WTC11 (cell line): Measurements from ENCODE around the gene TSC22D2. TPM values are rescaled to one million over a fixed set of nuclear protein-coding genes. Genes with fewer than 3 reads are reported as not detected.

Source experiments
- ATAC-seq: fragments of 200-7000 bp; cut with Tn5 transposase; 2 replicates; pipeline ENCODE4 v1.10.0; 2021; ENCODE audit warnings: mild to moderate bottlenecking, moderate library complexity
- CTCF ChIA-PET: fragments of 300-600 bp; sonication (Branson Sonifier 250); formaldehyde crosslinking; loops from one replicate; lab custom pipeline; 2021; ENCODE audit warnings: antibody characterized with exemption; lab: Charles Lee
- POLR2A ChIA-PET: fragments of 350-600 bp; sonication (Branson Sonifier 250); formaldehyde crosslinking; loops from one replicate; lab custom pipeline; 2021; ENCODE audit warnings: antibody characterized with exemption; lab: Charles Lee
- DNase-seq: peaks from one replicate; pipeline ENCODE4 v3.0.0; 2021; ENCODE audit warnings: low spot score
- H3K27ac Mint-ChIP-seq: 2 replicates; pipeline ENCODE4 v1.8.0; 2021; ENCODE audit warnings: mixed read lengths
- H3K27me3 Mint-ChIP-seq: 2 replicates; pipeline ENCODE4 v1.8.0; 2021; ENCODE audit warnings: low read depth, mild to moderate bottlenecking, moderate library complexity, mixed read lengths
- H3K36me3 Mint-ChIP-seq: 2 replicates; pipeline ENCODE4 v1.8.0; 2021; ENCODE audit warnings: mixed read lengths
- H3K4me1 Mint-ChIP-seq: 2 replicates; pipeline ENCODE4 v1.8.0; 2022; ENCODE audit warnings: mixed read lengths
- H3K4me3 Mint-ChIP-seq: 2 replicates; pipeline ENCODE4 v1.8.0; 2021; ENCODE audit warnings: mild to moderate bottlenecking, moderate library complexity, mixed read lengths
- H3K9me3 Mint-ChIP-seq: 2 replicates; pipeline ENCODE4 v1.8.0; 2021; ENCODE audit warnings: mixed read lengths
- ETV6 ChIP-seq: sonication (generic); formaldehyde crosslinking; IDR thresholded peaks from 2 replicates; pipeline ENCODE4 v1.8.1; 2022; ENCODE audit warnings: mild to moderate bottlenecking, missing genetic modification reagents
- GRHL2 ChIP-seq: fragments of 250-450 bp; sonication (Bioruptor Pico); IDR thresholded peaks from 2 replicates; pipeline ENCODE4 v1.8.0; 2022; ENCODE audit warnings: mild to moderate bottlenecking, moderate library complexity; ENCODE audit not compliant: insufficient replicate concordance, severe bottlenecking
- GTF2I ChIP-seq: fragments of 250-450 bp; sonication (Bioruptor Pico); conservative IDR thresholded peaks from 2 replicates; pipeline ENCODE4 v1.4.0; 2021; ENCODE audit warnings: mild to moderate bottlenecking
- HMGA2 ChIP-seq: fragments of 250-450 bp; sonication (Bioruptor Pico); IDR thresholded peaks from 2 replicates; pipeline ENCODE4 v1.4.0; 2021; ENCODE audit warnings: mild to moderate bottlenecking, moderate library complexity
- IRF2 ChIP-seq: sonication (generic); formaldehyde crosslinking; IDR thresholded peaks from 2 replicates; pipeline ENCODE4 v1.8.0; 2022; ENCODE audit warnings: low read depth, missing genetic modification reagents, borderline replicate concordance
- JAZF1 ChIP-seq: fragments of 250-450 bp; sonication (Bioruptor Pico); IDR thresholded peaks from 2 replicates; pipeline ENCODE4 v1.9.0; 2021; ENCODE audit warnings: moderate library complexity, mild to moderate bottlenecking, inconsistent platforms
- MXD4 ChIP-seq: fragments of 250-450 bp; sonication (Bioruptor Pico); IDR thresholded peaks from 2 replicates; pipeline ENCODE4 v1.8.0; 2021; ENCODE audit warnings: mild to moderate bottlenecking, moderate library complexity, borderline replicate concordance
- RORB ChIP-seq: fragments of 250-450 bp; sonication (Bioruptor Pico); IDR thresholded peaks from 2 replicates; pipeline ENCODE4 v1.9.0; 2021; ENCODE audit warnings: mild to moderate bottlenecking
- SMAD4 ChIP-seq: sonication (generic); formaldehyde crosslinking; IDR thresholded peaks from 2 replicates; pipeline ENCODE4 v1.8.0; 2022; ENCODE audit warnings: mild to moderate bottlenecking, missing genetic modification reagents
- TEAD1 ChIP-seq: sonication (generic); formaldehyde crosslinking; IDR thresholded peaks from 2 replicates; pipeline ENCODE4 v1.8.0; 2022; ENCODE audit warnings: mild to moderate bottlenecking, missing genetic modification reagents
- ZNF396 ChIP-seq: fragments of 250-450 bp; sonication (Bioruptor Pico); IDR thresholded peaks from 2 replicates; pipeline ENCODE4 v1.8.0; 2021; ENCODE audit warnings: mild to moderate bottlenecking, moderate library complexity, borderline replicate concordance
- ZNF423 ChIP-seq: fragments of 250-450 bp; sonication (Bioruptor Pico); IDR thresholded peaks from 2 replicates; pipeline ENCODE4 v2.1.2; 2022; ENCODE audit warnings: mild to moderate bottlenecking, moderate library complexity
- total RNA-seq: library from RNA; stranded (reverse); gene quantifications from 3 replicates; pipeline ENCODE4 v1.2.3, GENCODE V29; 2021
- TF ChIP-seq, protein P1 (sequence below): sonication (generic); formaldehyde crosslinking; IDR thresholded peaks from 2 replicates; pipeline ENCODE4 v1.8.1; 2023; ENCODE audit warnings: mild to moderate bottlenecking, missing genetic modification reagents
- TF ChIP-seq, protein P2 (sequence below): sonication (generic); formaldehyde crosslinking; IDR thresholded peaks from 2 replicates; pipeline ENCODE4 v1.8.0; 2023; ENCODE audit warnings: missing genetic modification reagents
- TF ChIP-seq, protein P3 (sequence below): sonication (generic); formaldehyde crosslinking; IDR thresholded peaks from 2 replicates; pipeline ENCODE4 v1.8.1; 2023; ENCODE audit warnings: mild to moderate bottlenecking, moderate library complexity, missing genetic modification reagents
- TF ChIP-seq, protein P4 (sequence below): sonication (generic); formaldehyde crosslinking; IDR thresholded peaks from 2 replicates; pipeline ENCODE4 v1.8.1; 2023; ENCODE audit warnings: mild to moderate bottlenecking, missing genetic modification reagents
- TF ChIP-seq, protein P5 (sequence below): sonication (generic); formaldehyde crosslinking; IDR thresholded peaks from 2 replicates; pipeline ENCODE4 v1.8.1; 2022; ENCODE audit warnings: mild to moderate bottlenecking, missing genetic modification reagents, moderate library complexity, borderline replicate concordance
- TF ChIP-seq, protein P6 (sequence below): sonication (generic); formaldehyde crosslinking; IDR thresholded peaks from 2 replicates; pipeline ENCODE4 v1.8.0; 2022; ENCODE audit warnings: missing genetic modification reagents
- TF ChIP-seq, protein P7 (sequence below): sonication (generic); formaldehyde crosslinking; IDR thresholded peaks from 2 replicates; pipeline ENCODE4 v1.8.1; 2023; ENCODE audit warnings: mild to moderate bottlenecking, missing genetic modification reagents, moderate library complexity

Gene TSC22D2
- total RNA-seq, 1 experiment from 2014 or later = 24.0 TPM

GRCh38 chr3:150449169-150449721 lies 41.1 kb downstream of the TSC22D2 start:
- H3K9me3 Mint-ChIP-seq = no peaks in the 10 kb centered on the region
- no peaks in the 10 kb centered on the region for H3K27me3 Mint-ChIP-seq
- no peaks in the 10 kb centered on the region for H3K36me3 Mint-ChIP-seq
- ChIA-PET CTCF (interaction anchor here (0.7 kb wide), 1 partner anchor 46 kb away, joined by 3 read pairs; no protein-coding TSS in a partner anchor), POLR2A (no interaction called here)
- H3K27ac Mint-ChIP-seq = no peak overlapping the region
- TF ChIP-seq GTF2I (CRISPR knock-in tag) (no peak), TEAD1 (no peak), JAZF1 (CRISPR knock-in tag) (no peak), GRHL2 (CRISPR knock-in tag) (no peak), SMAD4 (CRISPR knock-in tag) (no peak), ZNF423 (no peak), ZNF396 (CRISPR knock-in tag) (no peak), IRF2 (CRISPR knock-in tag) (no peak), HMGA2 (CRISPR knock-in tag) (no peak), RORB (CRISPR knock-in tag) (no peak), ETV6 (CRISPR knock-in tag) (no peak), MXD4 (no peak)
- TF ChIP-seq, protein P1, sequence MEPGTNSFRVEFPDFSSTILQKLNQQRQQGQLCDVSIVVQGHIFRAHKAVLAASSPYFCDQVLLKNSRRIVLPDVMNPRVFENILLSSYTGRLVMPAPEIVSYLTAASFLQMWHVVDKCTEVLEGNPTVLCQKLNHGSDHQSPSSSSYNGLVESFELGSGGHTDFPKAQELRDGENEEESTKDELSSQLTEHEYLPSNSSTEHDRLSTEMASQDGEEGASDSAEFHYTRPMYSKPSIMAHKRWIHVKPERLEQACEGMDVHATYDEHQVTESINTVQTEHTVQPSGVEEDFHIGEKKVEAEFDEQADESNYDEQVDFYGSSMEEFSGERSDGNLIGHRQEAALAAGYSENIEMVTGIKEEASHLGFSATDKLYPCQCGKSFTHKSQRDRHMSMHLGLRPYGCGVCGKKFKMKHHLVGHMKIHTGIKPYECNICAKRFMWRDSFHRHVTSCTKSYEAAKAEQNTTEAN (CRISPR knock-in tag) = no peak
- TF ChIP-seq, protein P2, sequence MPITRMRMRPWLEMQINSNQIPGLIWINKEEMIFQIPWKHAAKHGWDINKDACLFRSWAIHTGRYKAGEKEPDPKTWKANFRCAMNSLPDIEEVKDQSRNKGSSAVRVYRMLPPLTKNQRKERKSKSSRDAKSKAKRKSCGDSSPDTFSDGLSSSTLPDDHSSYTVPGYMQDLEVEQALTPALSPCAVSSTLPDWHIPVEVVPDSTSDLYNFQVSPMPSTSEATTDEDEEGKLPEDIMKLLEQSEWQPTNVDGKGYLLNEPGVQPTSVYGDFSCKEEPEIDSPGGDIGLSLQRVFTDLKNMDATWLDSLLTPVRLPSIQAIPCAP (CRISPR knock-in tag) = no peak
- TF ChIP-seq, protein P3, sequence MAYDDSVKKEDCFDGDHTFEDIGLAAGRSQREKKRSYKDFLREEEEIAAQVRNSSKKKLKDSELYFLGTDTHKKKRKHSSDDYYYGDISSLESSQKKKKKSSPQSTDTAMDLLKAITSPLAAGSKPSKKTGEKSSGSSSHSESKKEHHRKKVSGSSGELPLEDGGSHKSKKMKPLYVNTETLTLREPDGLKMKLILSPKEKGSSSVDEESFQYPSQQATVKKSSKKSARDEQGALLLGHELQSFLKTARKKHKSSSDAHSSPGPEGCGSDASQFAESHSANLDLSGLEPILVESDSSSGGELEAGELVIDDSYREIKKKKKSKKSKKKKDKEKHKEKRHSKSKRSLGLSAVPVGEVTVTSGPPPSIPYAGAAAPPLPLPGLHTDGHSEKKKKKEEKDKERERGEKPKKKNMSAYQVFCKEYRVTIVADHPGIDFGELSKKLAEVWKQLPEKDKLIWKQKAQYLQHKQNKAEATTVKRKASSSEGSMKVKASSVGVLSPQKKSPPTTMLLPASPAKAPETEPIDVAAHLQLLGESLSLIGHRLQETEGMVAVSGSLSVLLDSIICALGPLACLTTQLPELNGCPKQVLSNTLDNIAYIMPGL (CRISPR knock-in tag) = no peak
- TF ChIP-seq, protein P4, sequence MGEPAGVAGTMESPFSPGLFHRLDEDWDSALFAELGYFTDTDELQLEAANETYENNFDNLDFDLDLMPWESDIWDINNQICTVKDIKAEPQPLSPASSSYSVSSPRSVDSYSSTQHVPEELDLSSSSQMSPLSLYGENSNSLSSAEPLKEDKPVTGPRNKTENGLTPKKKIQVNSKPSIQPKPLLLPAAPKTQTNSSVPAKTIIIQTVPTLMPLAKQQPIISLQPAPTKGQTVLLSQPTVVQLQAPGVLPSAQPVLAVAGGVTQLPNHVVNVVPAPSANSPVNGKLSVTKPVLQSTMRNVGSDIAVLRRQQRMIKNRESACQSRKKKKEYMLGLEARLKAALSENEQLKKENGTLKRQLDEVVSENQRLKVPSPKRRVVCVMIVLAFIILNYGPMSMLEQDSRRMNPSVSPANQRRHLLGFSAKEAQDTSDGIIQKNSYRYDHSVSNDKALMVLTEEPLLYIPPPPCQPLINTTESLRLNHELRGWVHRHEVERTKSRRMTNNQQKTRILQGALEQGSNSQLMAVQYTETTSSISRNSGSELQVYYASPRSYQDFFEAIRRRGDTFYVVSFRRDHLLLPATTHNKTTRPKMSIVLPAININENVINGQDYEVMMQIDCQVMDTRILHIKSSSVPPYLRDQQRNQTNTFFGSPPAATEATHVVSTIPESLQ (CRISPR knock-in tag) = no peak
- TF ChIP-seq, protein P5, sequence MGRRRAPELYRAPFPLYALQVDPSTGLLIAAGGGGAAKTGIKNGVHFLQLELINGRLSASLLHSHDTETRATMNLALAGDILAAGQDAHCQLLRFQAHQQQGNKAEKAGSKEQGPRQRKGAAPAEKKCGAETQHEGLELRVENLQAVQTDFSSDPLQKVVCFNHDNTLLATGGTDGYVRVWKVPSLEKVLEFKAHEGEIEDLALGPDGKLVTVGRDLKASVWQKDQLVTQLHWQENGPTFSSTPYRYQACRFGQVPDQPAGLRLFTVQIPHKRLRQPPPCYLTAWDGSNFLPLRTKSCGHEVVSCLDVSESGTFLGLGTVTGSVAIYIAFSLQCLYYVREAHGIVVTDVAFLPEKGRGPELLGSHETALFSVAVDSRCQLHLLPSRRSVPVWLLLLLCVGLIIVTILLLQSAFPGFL (CRISPR knock-in tag) = no peak
- TF ChIP-seq, protein P6, sequence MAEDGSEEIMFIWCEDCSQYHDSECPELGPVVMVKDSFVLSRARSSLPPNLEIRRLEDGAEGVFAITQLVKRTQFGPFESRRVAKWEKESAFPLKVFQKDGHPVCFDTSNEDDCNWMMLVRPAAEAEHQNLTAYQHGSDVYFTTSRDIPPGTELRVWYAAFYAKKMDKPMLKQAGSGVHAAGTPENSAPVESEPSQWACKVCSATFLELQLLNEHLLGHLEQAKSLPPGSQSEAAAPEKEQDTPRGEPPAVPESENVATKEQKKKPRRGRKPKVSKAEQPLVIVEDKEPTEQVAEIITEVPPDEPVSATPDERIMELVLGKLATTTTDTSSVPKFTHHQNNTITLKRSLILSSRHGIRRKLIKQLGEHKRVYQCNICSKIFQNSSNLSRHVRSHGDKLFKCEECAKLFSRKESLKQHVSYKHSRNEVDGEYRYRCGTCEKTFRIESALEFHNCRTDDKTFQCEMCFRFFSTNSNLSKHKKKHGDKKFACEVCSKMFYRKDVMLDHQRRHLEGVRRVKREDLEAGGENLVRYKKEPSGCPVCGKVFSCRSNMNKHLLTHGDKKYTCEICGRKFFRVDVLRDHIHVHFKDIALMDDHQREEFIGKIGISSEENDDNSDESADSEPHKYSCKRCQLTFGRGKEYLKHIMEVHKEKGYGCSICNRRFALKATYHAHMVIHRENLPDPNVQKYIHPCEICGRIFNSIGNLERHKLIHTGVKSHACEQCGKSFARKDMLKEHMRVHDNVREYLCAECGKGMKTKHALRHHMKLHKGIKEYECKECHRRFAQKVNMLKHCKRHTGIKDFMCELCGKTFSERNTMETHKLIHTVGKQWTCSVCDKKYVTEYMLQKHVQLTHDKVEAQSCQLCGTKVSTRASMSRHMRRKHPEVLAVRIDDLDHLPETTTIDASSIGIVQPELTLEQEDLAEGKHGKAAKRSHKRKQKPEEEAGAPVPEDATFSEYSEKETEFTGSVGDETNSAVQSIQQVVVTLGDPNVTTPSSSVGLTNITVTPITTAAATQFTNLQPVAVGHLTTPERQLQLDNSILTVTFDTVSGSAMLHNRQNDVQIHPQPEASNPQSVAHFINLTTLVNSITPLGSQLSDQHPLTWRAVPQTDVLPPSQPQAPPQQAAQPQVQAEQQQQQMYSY = no peak
- TF ChIP-seq, protein P7, sequence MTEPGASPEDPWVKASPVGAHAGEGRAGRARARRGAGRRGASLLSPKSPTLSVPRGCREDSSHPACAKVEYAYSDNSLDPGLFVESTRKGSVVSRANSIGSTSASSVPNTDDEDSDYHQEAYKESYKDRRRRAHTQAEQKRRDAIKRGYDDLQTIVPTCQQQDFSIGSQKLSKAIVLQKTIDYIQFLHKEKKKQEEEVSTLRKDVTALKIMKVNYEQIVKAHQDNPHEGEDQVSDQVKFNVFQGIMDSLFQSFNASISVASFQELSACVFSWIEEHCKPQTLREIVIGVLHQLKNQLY (CRISPR knock-in tag) = no peak
- DNase-seq = no peak
- peaks cover 25% of the 10 kb centered on the region for H3K4me1 Mint-ChIP-seq
- H3K4me3 Mint-ChIP-seq = no peak overlapping the region
- no peak for ATAC-seq
